Small intestine (tissue), 7 donors: ENCODE measurements around the gene YPEL1. TPM values are rescaled to one million over a fixed set of nuclear protein-coding genes. Genes with fewer than 3 reads are reported as not detected.

Experiments
- DNase-seq, 2 donors: peaks; one replicate each; pipeline versions ENCODE4 v3.0.0 to v3.0.0-alpha.2; 2013
- FAIRE-seq: peaks from 2 replicates; lab custom pipeline; 2012; peaks lifted over from hg19 to GRCh38; lab: Jason Lieb, UNC
- H3K27ac ChIP-seq, 3 donors: one replicate each; pipeline ENCODE4 v1.5.1; 2013; ENCODE audit warnings: low read length in 2 of 3, mild to moderate bottlenecking in 2 of 3, control low read depth in 1 of 3, inconsistent platforms in 1 of 3, low read depth in 1 of 3, moderate library complexity in 1 of 3
- H3K27me3 ChIP-seq, 3 donors: one replicate each; pipeline ENCODE4 v1.6.1; 2013; ENCODE audit warnings: low read length in 3 of 3, inconsistent platforms in 1 of 3; ENCODE audit not compliant: control insufficient read depth in 3 of 3, insufficient read depth in 3 of 3
- H3K36me3 ChIP-seq, 3 donors: one replicate each; pipeline ENCODE4 v1.6.1; 2013; ENCODE audit warnings: low read length in 3 of 3, inconsistent platforms in 1 of 3, low read depth in 1 of 3, mild to moderate bottlenecking in 1 of 3, moderate library complexity in 1 of 3; ENCODE audit not compliant: control insufficient read depth in 3 of 3, insufficient read depth in 2 of 3
- H3K4me1 ChIP-seq, 3 donors: one replicate each; pipeline ENCODE4 v1.6.1; 2013; ENCODE audit warnings: low read length in 2 of 3, inconsistent platforms in 1 of 3, low read depth in 1 of 3, mild to moderate bottlenecking in 1 of 3, moderate library complexity in 1 of 3; ENCODE audit not compliant: control insufficient read depth in 3 of 3, insufficient read depth in 2 of 3
- H3K4me3 ChIP-seq, 3 donors: one replicate each; pipeline ENCODE4 v1.5.1; 2013; ENCODE audit warnings: low read length in 3 of 3, control low read depth in 1 of 3, inconsistent platforms in 1 of 3, low read depth in 1 of 3, mild to moderate bottlenecking in 1 of 3, moderate library complexity in 1 of 3
- H3K9me3 ChIP-seq, 2 donors: one replicate each; pipeline ENCODE4 v1.6.1; 2013; ENCODE audit warnings: low read depth in 1 of 2, low read length in 1 of 2; ENCODE audit not compliant: control insufficient read depth in 2 of 2, insufficient read depth in 1 of 2
- WGBS, 3 donors: extraction: QIAGEN DNeasy Blood & Tissue Kit; methylation state at CpG; one replicate each; pipeline ENCODE4 v1.1.7; 2013; 5-methylcytosine and 5-hydroxymethylcytosine counted together
- polyA plus RNA-seq, 4 donors: library from polyadenylated mRNA; stranded (reverse) in 3 of 4; unstranded in 1 of 4; fragments of 200-250 nt in 3 of 4; fragments of 120-200 nt in 1 of 4; gene quantifications; one replicate each; pipeline versions ENCODE4 v1.2.1 to v1.2.3, GENCODE V29; 2013
- donor health status: healthy with polysubstance abuse.
- donor health status: control.
- donor health status: control.
- donor health status: Bipolar disorder and iron deficiency.
- donor health status: healthy.

Gene YPEL1
- polyA plus RNA-seq, 4 donors = 0.22 to 2.3 (median 1.5) TPM

DNA sequence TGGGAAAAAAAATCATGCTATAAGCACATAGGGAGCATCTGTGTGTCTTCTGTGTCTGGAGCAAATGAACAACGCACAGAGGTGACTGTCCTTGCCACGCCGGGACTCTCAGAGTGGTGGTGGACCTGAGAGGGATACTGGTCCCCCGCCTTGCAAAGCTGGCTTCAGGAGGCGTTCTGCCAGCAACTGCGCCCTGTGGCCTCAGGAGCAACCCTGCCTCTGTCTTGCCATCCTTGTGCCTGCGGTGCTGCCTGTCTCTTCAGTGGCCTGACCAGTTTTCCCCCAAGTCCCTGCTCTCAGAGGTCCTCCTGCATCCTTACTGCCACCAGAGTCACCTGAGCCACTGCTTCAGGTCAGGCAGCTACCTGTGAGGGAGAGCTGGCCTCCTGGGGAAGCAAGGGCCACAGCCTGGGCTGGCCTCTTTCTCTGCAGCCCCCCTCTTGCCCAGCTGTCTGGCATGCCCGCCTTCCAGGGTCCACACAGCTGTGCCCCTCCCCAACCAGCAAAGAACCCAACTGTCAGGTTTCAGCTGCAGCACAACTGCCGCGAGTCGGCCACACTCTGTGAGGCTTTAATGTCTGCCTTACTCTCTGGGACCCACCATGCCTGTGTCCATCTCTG, 30.4 kb upstream of the YPEL1 start:
- DNase-seq = no peak
- no peak for FAIRE-seq
- peaks cover 17 to 69% (median 17%) of the 10 kb centered on the region in 3 donors for H3K36me3 ChIP-seq
- no peak overlapping the region for H3K4me3 ChIP-seq
- H3K4me1 ChIP-seq = no peaks in the 10 kb centered on the region
- peak overlapping the region in 2 of 3 donors; percentile 5 to 35 for H3K27ac ChIP-seq
- H3K9me3 ChIP-seq = no peaks in the 10 kb centered on the region
- no peaks in the 10 kb centered on the region for H3K27me3 ChIP-seq
- 89 to 97% (median 91%) methylated on average over 11 of the region's 11 CpGs for WGBS, 3 donors

- no peak overlapping the region for H3K27ac ChIP-seq
- H3K4me1 ChIP-seq = no peaks in the 10 kb centered on the region
- H3K27me3 ChIP-seq = no peaks in the 10 kb centered on the region
- H3K36me3 ChIP-seq = peaks cover 15 to 59% (median 17%) of the 10 kb centered on the region in 3 donors
- WGBS, 3 donors = 81 to 84% (median 82%) methylated on average over 9 of the region's 9 CpGs
- no peak for DNase-seq
- no peaks in the 10 kb centered on the region for H3K9me3 ChIP-seq
- no peak for FAIRE-seq
- H3K4me3 ChIP-seq = no peak overlapping the region
These were observed 28.6 kb upstream of the YPEL1 start for GRCh38 chr22:21764038-21764804.

- peak in 1 of 2 donors; percentile 45 for DNase-seq
- H3K4me3 ChIP-seq = no peak overlapping the region
- 62 to 73% (median 70%) methylated on average over 13 of the region's 13 CpGs for WGBS, 3 donors
- FAIRE-seq = no peak
- no peak overlapping the region for H3K27ac ChIP-seq
- H3K4me1 ChIP-seq = no peaks in the 10 kb centered on the region
- no peaks in the 10 kb centered on the region for H3K9me3 ChIP-seq
- H3K27me3 ChIP-seq = no peaks in the 10 kb centered on the region
- peaks cover 15 to 63% (median 15%) of the 10 kb centered on the region in 3 donors for H3K36me3 ChIP-seq
These were observed 27.4 kb upstream of the YPEL1 start for GRCh38 chr22:21762712-21763581.

GRCh38 chr22:21761994-21762680, 26.5 kb upstream of the YPEL1 start:
- WGBS, 3 donors = 94 to 97% (median 95%) methylated on average over 15 of the region's 15 CpGs
- Histone ChIP-seq H3K27me3 (no peaks in the 10 kb centered on the region), H3K36me3 (peaks cover 12 to 62% (median 14%) of the 10 kb centered on the region in 3 donors), H3K27ac (peak overlapping the region in 1 of 3 donors; percentile 20), H3K4me1 (no peaks in the 10 kb centered on the region), H3K4me3 (no peak overlapping the region), H3K9me3 (no peaks in the 10 kb centered on the region)
- DNase-seq (no peak), FAIRE-seq (no peak)

DNA sequence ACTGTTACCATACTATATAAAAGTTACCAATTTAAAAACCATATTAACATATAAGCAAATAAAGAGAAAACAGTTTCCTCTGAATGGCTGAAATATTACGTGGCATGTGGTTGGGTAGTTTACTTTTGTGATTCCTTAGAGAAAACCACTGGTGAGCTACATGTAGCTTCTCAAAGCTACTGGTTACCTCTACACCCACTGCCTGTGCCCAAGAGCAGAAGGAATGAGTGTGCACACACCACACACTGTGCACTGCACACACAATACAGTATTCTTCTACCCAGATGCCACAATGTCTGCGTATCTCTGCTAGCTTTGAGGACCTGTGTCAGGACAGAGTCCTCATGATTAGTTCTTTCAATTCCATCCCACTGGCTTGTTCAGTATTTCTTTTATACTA, 25.5 kb upstream of the YPEL1 start:
- Histone ChIP-seq H3K9me3 (no peaks in the 10 kb centered on the region), H3K27ac (no peak overlapping the region)

DNA sequence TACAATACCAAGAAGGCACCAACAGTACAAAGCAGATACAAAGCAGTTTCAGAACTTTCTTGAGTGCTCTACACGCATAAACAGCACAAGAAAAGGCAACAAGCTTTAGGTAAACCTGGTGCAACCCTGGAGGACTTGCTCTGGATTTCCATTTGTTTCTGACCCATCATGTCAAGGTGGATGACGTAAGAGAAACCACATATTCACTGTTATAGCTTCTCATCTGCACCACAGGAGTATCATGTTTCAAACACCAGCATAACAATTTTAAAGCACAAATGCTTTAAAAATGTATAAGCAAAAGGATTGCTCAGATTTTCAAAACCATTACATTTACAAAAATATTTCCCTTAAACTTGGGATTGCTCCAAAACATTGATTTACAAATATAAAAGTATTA, 25.0 kb upstream of the YPEL1 start:
- FAIRE-seq = no peak
- WGBS, 3 donors = 72 to 87% (median 86%) methylated on average over 2 of the region's 2 CpGs
- H3K4me1 ChIP-seq = no peaks in the 10 kb centered on the region
- no peak for DNase-seq
- H3K4me3 ChIP-seq = no peak overlapping the region
- no peak overlapping the region for H3K27ac ChIP-seq
- H3K27me3 ChIP-seq = no peaks in the 10 kb centered on the region
- H3K36me3 ChIP-seq = peaks cover 9 to 53% (median 15%) of the 10 kb centered on the region in 3 donors
- H3K9me3 ChIP-seq = no peaks in the 10 kb centered on the region

More for the DNA sequence above, 25.5 kb upstream of the YPEL1 start:
- Histone ChIP-seq H3K4me3 (no peak overlapping the region), H3K4me1 (no peaks in the 10 kb centered on the region), H3K36me3 (peaks cover 9 to 56% (median 15%) of the 10 kb centered on the region in 3 donors), H3K27me3 (no peaks in the 10 kb centered on the region)
- DNase-seq (no peak), FAIRE-seq (no peak)
- 68 to 88% (median 81%) methylated on average over 2 of the region's 2 CpGs for WGBS, 3 donors

GRCh38 chr22:21759646-21760376, 24.2 kb upstream of the YPEL1 start:
- DNase-seq (no peak), FAIRE-seq (no peak)
- Histone ChIP-seq H3K27me3 (no peaks in the 10 kb centered on the region), H3K27ac (no peak overlapping the region), H3K4me3 (no peak overlapping the region), H3K9me3 (no peaks in the 10 kb centered on the region), H3K36me3 (peaks cover 5 to 48% (median 11%) of the 10 kb centered on the region in 3 donors), H3K4me1 (peaks cover 0 to 8% (median 0%) of the 10 kb centered on the region in 3 donors)
- WGBS, 3 donors = 79 to 87% (median 83%) methylated on average over 8 of the region's 8 CpGs
